Activated CD4-positive, alpha-beta memory T cell treated with anti-CD3 and anti-CD28 coated beads, Interleukin-2, amount 10 ng/mL, durations not matched to agents 7 days and 5 days (primary cell): Measurements from ENCODE around the gene PTPRM. TPM values are rescaled to one million over a fixed set of nuclear protein-coding genes. Genes with fewer than 3 reads are reported as not detected.

ENCODE experiments used
- CTCF ChIA-PET: fragments of 350-600 bp; sonication (Branson Sonifier 250); formaldehyde crosslinking; loops from one replicate; lab custom pipeline; 2021; ENCODE audit warnings: antibody characterized with exemption, inconsistent platforms; lab: Charles Lee
- POLR2A ChIA-PET: fragments of 350-600 bp; sonication (Branson Sonifier 250); formaldehyde crosslinking; loops from one replicate; lab custom pipeline; 2021; ENCODE audit warnings: antibody characterized with exemption; lab: Charles Lee
- DNase-seq: peaks from one replicate; pipeline ENCODE4 v3.0.0-alpha.2; 2020
- H3K27ac Mint-ChIP-seq: one replicate; pipeline ENCODE4 v1.8.0; 2021; ENCODE audit warnings: mild to moderate bottlenecking, mixed read lengths
- H3K27me3 Mint-ChIP-seq: one replicate; pipeline ENCODE4 v1.8.0; 2021; ENCODE audit warnings: mixed read lengths
- H3K36me3 Mint-ChIP-seq: one replicate; pipeline ENCODE4 v1.8.0; 2021; ENCODE audit warnings: low read depth, mixed read lengths
- H3K4me1 Mint-ChIP-seq: one replicate; pipeline ENCODE4 v1.8.0; 2021; ENCODE audit warnings: mixed read lengths
- H3K4me3 Mint-ChIP-seq: one replicate; pipeline ENCODE4 v1.8.0; 2021; ENCODE audit warnings: mild to moderate bottlenecking, mixed read lengths
- H3K9me3 Mint-ChIP-seq: one replicate; pipeline ENCODE4 v1.8.0; 2021; ENCODE audit warnings: mixed read lengths
- total RNA-seq, 2 experiments: library from RNA; stranded (reverse); gene quantifications; one replicate each; pipeline ENCODE4 v1.2.3, GENCODE V29; 2021

PTPRM gene
- total RNA-seq, 2 experiments from 2014 or later = 9.3 to 12.3 TPM

DNA sequence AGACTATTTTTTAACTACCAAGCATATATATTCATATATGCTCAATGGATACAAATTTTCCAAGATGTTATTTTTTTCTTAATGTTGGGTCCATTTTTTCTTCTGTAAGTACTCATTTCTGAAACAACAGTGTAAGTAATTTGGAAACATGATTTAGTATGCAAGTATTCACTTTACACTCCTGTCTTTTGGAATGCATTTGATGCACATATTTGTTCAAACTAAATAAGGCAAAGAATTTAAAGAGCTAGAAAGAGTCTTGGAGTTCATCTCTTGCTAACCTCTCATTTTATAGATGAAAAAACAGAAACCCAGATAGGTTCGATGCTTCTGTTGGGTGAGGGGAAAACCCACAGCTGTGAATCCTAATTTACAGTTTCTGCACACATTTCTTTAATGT lies 602.6 kb downstream of the PTPRM start:
- ChIA-PET CTCF (no interaction called here), POLR2A (no interaction called here)
- Mint-ChIP-seq H3K4me1 (no peaks in the 10 kb centered on the region), H3K27me3 (no peaks in the 10 kb centered on the region), H3K4me3 (no peak overlapping the region), H3K36me3 (no peaks in the 10 kb centered on the region), H3K9me3 (no peaks in the 10 kb centered on the region), H3K27ac (no peak overlapping the region)
- no peak for DNase-seq

DNA sequence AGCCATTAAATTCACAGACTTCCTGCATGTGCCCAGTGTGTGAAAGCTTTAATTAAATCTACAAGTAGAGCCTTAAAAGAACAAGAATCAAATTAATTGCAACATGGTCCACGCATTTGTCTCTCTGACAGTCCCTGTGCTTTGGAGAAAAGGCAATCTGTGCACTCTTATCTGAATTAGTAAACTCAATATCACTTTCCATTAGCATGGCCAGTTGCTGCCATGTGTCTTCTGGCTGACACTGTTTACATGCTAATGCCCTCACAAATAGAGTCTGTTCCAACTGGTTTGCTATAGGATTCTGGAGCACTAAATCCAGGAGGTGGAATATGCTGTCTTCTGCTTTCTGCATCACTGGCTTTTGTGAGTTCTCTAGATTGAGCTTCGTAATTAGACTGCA lies 607.7 kb downstream of the PTPRM start:
- no peaks in the 10 kb centered on the region for H3K4me1 Mint-ChIP-seq
- H3K9me3 Mint-ChIP-seq = peaks cover under 1% of the 10 kb centered on the region
- no peak overlapping the region for H3K27ac Mint-ChIP-seq
- H3K4me3 Mint-ChIP-seq = no peak overlapping the region
- no peak for DNase-seq
- CTCF ChIA-PET = no interaction called here
- no peaks in the 10 kb centered on the region for H3K27me3 Mint-ChIP-seq
- POLR2A ChIA-PET = no interaction called here
- no peaks in the 10 kb centered on the region for H3K36me3 Mint-ChIP-seq

DNA sequence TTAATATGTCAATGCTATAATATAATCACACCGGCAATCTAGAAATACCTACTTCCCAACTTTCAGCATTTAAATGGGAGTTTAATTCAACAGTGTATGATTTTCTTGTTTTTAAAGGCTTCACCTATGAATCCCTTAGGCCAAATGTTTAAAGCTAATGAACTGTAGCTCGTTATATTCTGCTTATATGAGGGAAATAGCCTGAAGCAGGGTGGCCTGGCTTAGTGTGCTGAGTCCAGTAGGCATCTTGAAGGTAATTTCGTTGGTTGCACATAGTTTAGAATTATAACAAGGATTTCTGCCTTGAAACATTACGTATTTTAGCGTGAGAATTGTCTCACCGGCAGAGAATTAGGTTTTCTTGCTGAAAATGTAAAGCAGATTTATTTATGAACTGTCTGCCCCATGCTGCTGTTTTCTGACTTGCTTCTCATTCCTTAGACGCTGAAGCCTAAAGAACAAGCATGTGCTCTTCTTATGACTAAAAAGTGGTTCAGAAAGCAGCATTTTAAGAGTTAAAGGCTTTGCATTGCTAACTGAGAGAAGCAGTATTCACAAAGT lies 608.5 kb downstream of the PTPRM start:
- no peak for DNase-seq
- Mint-ChIP-seq H3K4me1 (no peaks in the 10 kb centered on the region), H3K4me3 (no peak overlapping the region), H3K9me3 (peaks cover 7% of the 10 kb centered on the region), H3K27me3 (no peaks in the 10 kb centered on the region), H3K36me3 (no peaks in the 10 kb centered on the region), H3K27ac (no peak overlapping the region)
- POLR2A ChIA-PET = no interaction called here
- CTCF ChIA-PET = no interaction called here

DNA sequence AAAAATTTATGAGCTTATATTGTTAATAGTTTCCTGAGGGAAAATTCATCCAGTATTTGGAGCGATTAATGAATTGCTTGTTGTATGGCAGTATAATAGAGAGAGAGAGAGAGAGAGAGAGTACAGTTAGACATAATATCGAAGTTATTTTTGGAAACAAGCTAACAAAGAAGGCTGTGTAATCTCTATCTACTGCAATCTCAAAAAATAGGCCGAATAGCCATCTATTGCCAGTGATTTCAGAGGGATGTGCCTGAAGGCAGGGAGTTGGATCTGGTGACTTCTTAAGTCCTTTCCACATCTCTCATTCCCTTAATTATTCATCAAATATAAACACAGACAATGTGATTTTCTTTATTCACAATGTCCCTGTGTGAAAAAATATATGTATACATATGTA lies 609.0 kb downstream of the PTPRM start:
- H3K4me3 Mint-ChIP-seq = no peak overlapping the region
- H3K4me1 Mint-ChIP-seq = no peaks in the 10 kb centered on the region
- POLR2A ChIA-PET = no interaction called here
- H3K27me3 Mint-ChIP-seq = no peaks in the 10 kb centered on the region
- no peak for DNase-seq
- no peaks in the 10 kb centered on the region for H3K36me3 Mint-ChIP-seq
- CTCF ChIA-PET = no interaction called here
- no peak overlapping the region for H3K27ac Mint-ChIP-seq
- H3K9me3 Mint-ChIP-seq = peaks cover 7% of the 10 kb centered on the region

DNA sequence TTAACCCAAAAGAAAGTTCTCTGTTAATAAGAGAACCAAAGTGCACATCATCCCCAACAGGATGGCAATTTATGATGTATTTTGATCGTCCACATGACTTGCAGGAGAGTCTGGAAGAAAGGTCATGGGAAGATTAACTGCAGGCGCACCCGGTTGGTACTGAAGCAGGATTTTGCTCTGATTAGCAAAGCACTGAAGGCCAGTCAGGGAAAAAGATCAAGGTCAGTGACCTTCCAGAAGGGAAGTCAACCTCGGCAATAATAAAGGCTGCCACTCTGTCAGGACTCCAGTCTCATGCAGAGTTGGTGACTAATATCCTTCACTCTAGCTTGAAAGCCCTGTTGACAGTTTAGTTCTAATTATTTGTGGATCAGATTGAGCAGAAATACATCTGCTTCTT lies 609.4 kb downstream of the PTPRM start:
- no peaks in the 10 kb centered on the region for H3K36me3 Mint-ChIP-seq
- H3K27ac Mint-ChIP-seq = no peak overlapping the region
- ChIA-PET CTCF (no interaction called here), POLR2A (no interaction called here)
- no peaks in the 10 kb centered on the region for H3K27me3 Mint-ChIP-seq
- H3K9me3 Mint-ChIP-seq = peaks cover 7% of the 10 kb centered on the region
- no peak overlapping the region for H3K4me3 Mint-ChIP-seq
- DNase-seq = no peak
- H3K4me1 Mint-ChIP-seq = no peaks in the 10 kb centered on the region

DNA sequence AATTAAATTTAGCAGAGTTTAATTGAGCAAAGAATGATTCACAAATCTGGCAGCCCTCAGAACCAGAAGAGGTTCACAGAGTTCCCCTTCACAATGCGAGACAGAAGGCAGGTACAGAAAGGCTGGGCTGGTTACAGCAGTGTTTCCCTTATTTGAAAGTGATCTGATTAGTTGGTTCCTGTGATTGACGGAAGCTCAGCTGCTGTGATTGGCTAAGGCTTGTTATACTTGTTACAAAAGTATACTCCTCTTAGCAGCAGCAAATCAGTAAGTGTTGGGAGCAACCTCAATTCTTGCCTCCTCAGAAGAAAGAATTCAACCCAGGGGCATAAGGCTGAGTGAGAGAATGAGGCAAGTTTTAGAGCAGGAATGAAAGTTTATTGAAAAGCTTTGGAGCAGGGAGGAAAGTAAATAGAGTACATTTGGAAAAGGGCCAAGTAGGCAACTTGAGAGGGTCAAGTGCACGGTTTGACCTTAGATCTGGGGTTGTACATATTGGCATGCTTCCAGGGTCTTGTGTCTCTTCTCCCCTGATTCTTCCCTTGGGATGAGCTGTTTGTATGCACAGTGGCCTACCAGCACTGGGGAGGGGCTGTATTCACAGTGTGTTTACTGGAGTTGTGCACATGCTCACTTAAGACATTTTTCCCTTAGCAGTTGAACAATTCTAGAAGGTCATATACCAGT lies 610.4 kb downstream of the PTPRM start:
- H3K27ac Mint-ChIP-seq = no peak overlapping the region
- DNase-seq = no peak
- peaks cover 7% of the 10 kb centered on the region for H3K9me3 Mint-ChIP-seq
- no peaks in the 10 kb centered on the region for H3K27me3 Mint-ChIP-seq
- H3K4me3 Mint-ChIP-seq = no peak overlapping the region
- H3K4me1 Mint-ChIP-seq = no peaks in the 10 kb centered on the region
- no peaks in the 10 kb centered on the region for H3K36me3 Mint-ChIP-seq
- ChIA-PET POLR2A (no interaction called here), CTCF (no interaction called here)

DNA sequence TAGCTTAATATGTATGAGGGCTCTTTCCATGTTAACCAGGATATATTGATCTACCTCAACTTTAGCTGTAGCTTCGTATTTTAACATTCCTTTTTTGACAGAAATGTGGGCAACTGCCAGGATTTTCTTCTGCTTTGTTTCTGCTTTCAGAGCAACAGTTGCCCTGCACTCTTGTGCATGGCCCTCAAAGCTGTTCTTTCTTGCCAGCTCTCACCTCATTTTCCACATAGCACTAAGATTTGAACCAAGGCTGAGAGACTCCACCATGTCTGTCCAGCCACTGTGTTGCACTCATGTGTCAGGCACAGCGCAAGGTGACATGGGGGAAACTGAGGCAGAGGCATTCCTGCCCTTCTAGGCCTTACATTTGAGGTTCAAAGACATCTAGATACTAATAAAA lies 619.3 kb downstream of the PTPRM start:
- H3K4me3 Mint-ChIP-seq = no peak overlapping the region
- DNase-seq = no peak
- H3K27me3 Mint-ChIP-seq = no peaks in the 10 kb centered on the region
- H3K4me1 Mint-ChIP-seq = no peaks in the 10 kb centered on the region
- H3K9me3 Mint-ChIP-seq = peaks cover 2% of the 10 kb centered on the region
- H3K27ac Mint-ChIP-seq = no peak overlapping the region
- ChIA-PET POLR2A (no interaction called here), CTCF (no interaction called here)
- H3K36me3 Mint-ChIP-seq = no peaks in the 10 kb centered on the region

DNA sequence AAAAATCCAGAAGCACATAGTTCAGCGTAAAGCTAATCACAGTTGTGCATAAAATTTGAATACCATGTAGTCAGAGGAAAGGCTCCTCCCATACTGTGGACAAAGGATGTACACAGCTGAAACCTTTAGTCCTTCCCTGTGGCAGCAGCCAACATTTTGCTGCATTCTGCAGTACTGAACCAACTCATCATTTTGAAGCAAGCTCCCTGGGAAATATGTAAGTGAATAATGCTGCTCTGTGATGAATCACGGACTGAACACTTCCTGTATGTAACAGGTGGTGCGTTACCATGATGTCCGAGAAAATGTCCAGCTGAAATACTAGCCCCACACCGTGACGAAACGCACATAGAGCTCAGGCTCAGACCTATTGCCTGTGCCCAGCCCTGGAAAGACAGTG lies 621.1 kb downstream of the PTPRM start:
- H3K36me3 Mint-ChIP-seq = no peaks in the 10 kb centered on the region
- H3K27me3 Mint-ChIP-seq = no peaks in the 10 kb centered on the region
- H3K4me3 Mint-ChIP-seq = no peak overlapping the region
- no peak for DNase-seq
- ChIA-PET CTCF (no interaction called here), POLR2A (no interaction called here)
- no peaks in the 10 kb centered on the region for H3K9me3 Mint-ChIP-seq
- H3K4me1 Mint-ChIP-seq = no peaks in the 10 kb centered on the region
- no peak overlapping the region for H3K27ac Mint-ChIP-seq

DNA sequence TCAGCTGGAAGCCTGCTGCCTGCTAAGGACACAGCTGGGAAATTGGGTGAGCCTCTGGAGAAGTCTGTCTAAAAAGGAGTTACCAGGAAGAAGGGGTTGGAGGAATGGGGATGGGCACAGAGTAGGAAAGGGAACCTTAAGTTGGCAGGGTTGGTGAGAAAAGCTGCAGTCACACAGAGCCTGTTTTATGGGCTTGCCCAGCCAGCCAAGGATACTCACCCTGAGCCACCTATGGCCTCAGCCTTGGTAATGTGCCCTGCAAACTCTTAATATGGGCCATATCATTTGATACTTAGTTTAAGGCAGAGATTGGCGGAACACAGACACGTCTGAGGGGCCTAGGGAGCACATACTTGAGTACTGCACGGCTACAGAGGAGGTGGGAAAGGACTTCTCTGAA lies 623.9 kb downstream of the PTPRM start:
- Mint-ChIP-seq H3K36me3 (no peaks in the 10 kb centered on the region), H3K4me1 (no peaks in the 10 kb centered on the region), H3K4me3 (no peak overlapping the region), H3K27me3 (no peaks in the 10 kb centered on the region), H3K9me3 (no peaks in the 10 kb centered on the region), H3K27ac (no peak overlapping the region)
- CTCF ChIA-PET = no interaction called here
- DNase-seq = no peak
- POLR2A ChIA-PET = interaction anchor here (1.2 kb wide), 1 partner anchor 51 kb away, joined by 3 read pairs; no protein-coding TSS in a partner anchor

DNA sequence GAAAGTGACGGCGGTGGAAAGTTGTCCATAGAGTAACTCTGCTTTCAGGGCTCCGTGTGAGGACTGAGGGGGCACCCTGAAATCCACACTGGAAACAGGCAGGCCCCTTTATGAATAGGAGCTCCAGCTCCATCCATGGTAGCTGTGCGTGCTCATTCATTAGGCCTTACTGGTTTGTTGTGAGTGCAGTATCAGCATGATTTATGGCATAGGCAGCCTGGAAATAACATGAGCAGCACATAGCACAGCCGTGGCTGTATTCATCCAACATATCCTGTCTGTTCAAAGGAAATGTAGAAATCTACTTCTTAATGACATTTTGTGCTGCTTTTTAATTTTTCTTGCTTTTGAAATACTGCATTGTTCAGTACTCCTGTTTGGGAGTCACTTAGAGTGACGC lies 627.3 kb downstream of the PTPRM start:
- no peak overlapping the region for H3K27ac Mint-ChIP-seq
- H3K27me3 Mint-ChIP-seq = no peaks in the 10 kb centered on the region
- H3K4me3 Mint-ChIP-seq = no peak overlapping the region
- CTCF ChIA-PET = no interaction called here
- POLR2A ChIA-PET = no interaction called here
- no peak for DNase-seq
- H3K36me3 Mint-ChIP-seq = no peaks in the 10 kb centered on the region
- H3K4me1 Mint-ChIP-seq = no peaks in the 10 kb centered on the region
- no peaks in the 10 kb centered on the region for H3K9me3 Mint-ChIP-seq

DNA sequence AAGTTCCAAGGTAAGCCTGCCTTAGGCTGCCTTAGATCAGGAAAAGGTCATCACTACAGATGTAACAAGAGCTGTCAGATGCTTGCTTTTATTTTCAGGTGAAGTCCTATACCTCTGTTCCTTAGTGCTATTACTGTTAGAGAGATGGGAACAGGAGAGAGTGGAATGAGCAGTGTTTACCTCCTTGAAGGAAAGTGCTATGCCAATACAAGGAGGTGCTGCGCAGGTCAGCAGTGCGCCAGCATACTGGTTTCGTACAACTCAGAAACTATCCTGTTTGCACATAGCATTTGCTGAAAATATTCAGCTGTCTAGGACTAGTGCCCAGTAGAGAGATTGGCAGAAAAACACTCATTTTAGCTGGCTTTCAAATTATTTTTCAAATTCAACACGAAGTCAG lies 629.1 kb downstream of the PTPRM start:
- Mint-ChIP-seq H3K4me1 (no peaks in the 10 kb centered on the region), H3K27me3 (no peaks in the 10 kb centered on the region), H3K36me3 (no peaks in the 10 kb centered on the region), H3K4me3 (no peak overlapping the region), H3K9me3 (no peaks in the 10 kb centered on the region), H3K27ac (no peak overlapping the region)
- CTCF ChIA-PET = no interaction called here
- POLR2A ChIA-PET = no interaction called here
- DNase-seq = no peak

DNA sequence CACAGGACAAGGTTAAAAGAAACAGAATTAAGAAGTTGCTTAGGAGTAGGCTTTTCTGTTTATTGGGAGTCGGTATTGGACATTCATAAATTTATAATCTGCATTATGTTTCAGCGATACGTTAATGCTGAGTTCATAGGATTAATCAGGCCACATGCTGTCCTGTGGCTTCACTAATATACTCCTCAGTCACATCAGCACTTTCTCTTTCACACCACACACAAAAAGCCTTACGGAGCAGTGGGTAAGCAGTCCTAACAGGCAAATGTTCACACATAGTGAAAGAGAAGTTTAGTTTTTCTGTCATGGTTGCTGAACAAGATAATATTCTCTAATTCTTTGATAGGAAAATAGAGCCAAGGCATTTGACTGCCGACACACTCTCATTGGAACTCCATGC lies 630.4 kb downstream of the PTPRM start:
- POLR2A ChIA-PET = no interaction called here
- Mint-ChIP-seq H3K27ac (no peak overlapping the region), H3K9me3 (no peaks in the 10 kb centered on the region), H3K4me3 (no peak overlapping the region), H3K4me1 (no peaks in the 10 kb centered on the region), H3K27me3 (no peaks in the 10 kb centered on the region), H3K36me3 (no peaks in the 10 kb centered on the region)
- no peak for DNase-seq
- CTCF ChIA-PET = no interaction called here

DNA sequence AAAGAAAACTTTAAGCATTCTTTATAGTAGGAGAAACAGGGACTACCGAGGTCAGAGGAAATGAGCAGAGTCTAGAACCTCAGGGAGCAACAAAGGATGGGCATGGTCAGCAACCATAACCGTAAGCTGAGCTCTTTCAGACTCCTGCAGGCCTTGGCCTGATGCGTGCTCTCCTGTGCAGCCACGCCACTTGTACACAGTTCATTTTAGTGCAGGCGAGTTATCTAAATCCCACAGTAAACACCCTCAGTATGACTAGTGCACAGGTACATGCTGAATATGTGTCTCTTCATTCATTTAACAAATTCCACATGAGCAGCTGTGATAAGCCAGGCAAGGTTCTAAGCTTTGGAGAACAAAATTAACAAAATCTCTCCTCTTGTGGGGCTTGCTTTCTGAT lies 640.9 kb downstream of the PTPRM start:
- Mint-ChIP-seq H3K4me1 (no peaks in the 10 kb centered on the region), H3K4me3 (no peak overlapping the region), H3K27me3 (no peaks in the 10 kb centered on the region), H3K27ac (no peak overlapping the region), H3K36me3 (no peaks in the 10 kb centered on the region), H3K9me3 (peaks cover 9% of the 10 kb centered on the region)
- ChIA-PET POLR2A (no interaction called here), CTCF (no interaction called here)
- DNase-seq = no peak

DNA sequence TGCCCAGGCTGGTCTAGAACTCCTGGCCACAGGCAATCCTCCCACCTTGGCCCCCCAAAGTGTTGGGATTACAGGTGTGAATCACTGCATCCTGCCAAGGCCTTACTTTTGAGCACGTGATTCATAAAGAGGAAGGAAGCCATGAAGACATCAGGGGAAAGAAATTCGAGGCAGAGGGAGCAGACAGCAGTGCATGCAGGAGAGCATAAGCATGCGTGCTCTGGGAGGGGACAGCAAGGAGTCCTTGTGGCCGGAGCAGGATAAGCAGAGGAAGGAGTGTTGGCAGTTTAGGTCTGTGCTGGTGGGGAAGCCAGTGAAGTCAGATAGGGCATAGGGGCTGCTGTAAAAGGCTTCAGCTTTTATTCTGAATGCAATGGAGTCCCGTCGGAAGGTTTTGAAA lies 641.6 kb downstream of the PTPRM start:
- no peak overlapping the region for H3K4me3 Mint-ChIP-seq
- H3K36me3 Mint-ChIP-seq = no peaks in the 10 kb centered on the region
- CTCF ChIA-PET = no interaction called here
- no peak for DNase-seq
- H3K27ac Mint-ChIP-seq = no peak overlapping the region
- no peaks in the 10 kb centered on the region for H3K27me3 Mint-ChIP-seq
- peaks cover 9% of the 10 kb centered on the region for H3K9me3 Mint-ChIP-seq
- no peaks in the 10 kb centered on the region for H3K4me1 Mint-ChIP-seq
- POLR2A ChIA-PET = no interaction called here
